K562 (cell line): ENCODE results near the gene PPP1R9B. TPM values are rescaled to one million over a fixed set of nuclear protein-coding genes. Genes with fewer than 3 reads are reported as not detected.
A peak's percentile ranks its signal among the peaks of the same experiment; 100 is the strongest.

Experiments used
- ARID1B ChIP-seq: fragments of 450-650 bp; IDR thresholded peaks from 2 replicates; pipeline ENCODE4 v1.6.1; 2016; ENCODE audit warnings: antibody characterized with exemption, mild to moderate bottlenecking, inconsistent platforms
- CTBP1 ChIP-seq: fragments of 450-650 bp; IDR thresholded peaks from 2 replicates; pipeline ENCODE4 v1.6.1; 2016; ENCODE audit warnings: borderline replicate concordance
- ETV5 ChIP-seq: sonication (generic); formaldehyde crosslinking; IDR thresholded peaks from 2 replicates; pipeline ENCODE4 v1.4.0; 2020; ENCODE audit warnings: low read depth, mild to moderate bottlenecking, missing genetic modification reagents
- ETV6 ChIP-seq, 3 experiments: fragments of 150-350 bp in 1 of 3; sonication (generic) in 1 of 3; formaldehyde crosslinking in 1 of 3; IDR thresholded peaks; 2 replicates each; pipeline versions ENCODE4 v1.6.1 to v1.8.0; 2014 to 2022; ENCODE audit warnings: borderline replicate concordance in 2 of 3, low read depth in 2 of 3, antibody characterized with exemption in 1 of 3, low read length in 1 of 3, mild to moderate bottlenecking in 1 of 3, missing genetic modification reagents in 1 of 3
- MAFG ChIP-seq: fragments of 450-650 bp; conservative IDR thresholded peaks from 2 replicates; pipeline ENCODE4 v1.6.1; 2016; ENCODE audit warnings: missing genetic modification characterization, missing compliant biosample characterization
- MAZ ChIP-seq, 2 experiments: fragments of 450-650 bp in 1 of 2; sonication (generic) in 1 of 2; formaldehyde crosslinking; IDR thresholded peaks in 1 of 2; conservative IDR thresholded peaks in 1 of 2; 2 replicates each; pipeline versions ENCODE4 v1.4.0 to v1.5.0; 2020; ENCODE audit warnings: mild to moderate bottlenecking in 1 of 2, missing genetic modification reagents in 1 of 2
- NKRF ChIP-seq: fragments of 450-650 bp; IDR thresholded peaks from 2 replicates; pipeline ENCODE4 v1.6.1; 2016; ENCODE audit warnings: borderline replicate concordance
- NR2C2 ChIP-seq, 2 experiments: fragments of 200-800 bp in 1 of 2; sonication (Bioruptor generic) in 1 of 2; sonication (generic) in 1 of 2; formaldehyde crosslinking in 1 of 2; IDR thresholded peaks; 2 replicates each; pipeline versions ENCODE4 v1.6.1 to v1.8.0; 2016 to 2022; ENCODE audit warnings: mild to moderate bottlenecking in 1 of 2, missing compliant biosample characterization in 1 of 2, missing genetic modification characterization in 1 of 2, missing genetic modification reagents in 1 of 2
- PCBP1 ChIP-seq: fragments of 200-400 bp; formaldehyde crosslinking; IDR thresholded peaks from 2 replicates; pipeline ENCODE4 v1.6.1; 2018; ENCODE audit warnings: mild to moderate bottlenecking, low read depth, low read length; ENCODE audit not compliant: poor library complexity, severe bottlenecking
- RBM22 ChIP-seq: fragments of 200-400 bp; formaldehyde crosslinking; IDR thresholded peaks from 2 replicates; pipeline ENCODE4 v1.6.1; 2018; ENCODE audit warnings: low read length, low read depth; ENCODE audit not compliant: poor library complexity, severe bottlenecking
- THRB ChIP-seq: fragments of 450-650 bp; formaldehyde crosslinking; conservative IDR thresholded peaks from 2 replicates; pipeline ENCODE4 v1.4.0; 2022; ENCODE audit warnings: mild to moderate bottlenecking, missing genetic modification characterization
- TRIM25 ChIP-seq: fragments of 450-650 bp; IDR thresholded peaks from 2 replicates; pipeline ENCODE4 v1.7.0; 2016; ENCODE audit warnings: borderline replicate concordance
- YY1 ChIP-seq, 3 experiments: IDR thresholded peaks; 2 replicates each; pipeline ENCODE4 v1.6.1; 2011; ENCODE audit warnings: low read length in 2 of 3, mild to moderate bottlenecking in 2 of 3, moderate library complexity in 2 of 3, borderline replicate concordance in 1 of 3, control low read depth in 1 of 3, low read depth in 1 of 3; ENCODE audit not compliant: insufficient read depth in 3 of 3, insufficient replicate concordance in 2 of 3, control insufficient read depth in 1 of 3, insufficient read length in 1 of 3; ENCODE audit errors: extremely low read depth in 1 of 3
- ZNF140 ChIP-seq: fragments of 250-450 bp; sonication (Bioruptor Pico); IDR thresholded peaks from 2 replicates; pipeline ENCODE4 v1.8.0; 2021; ENCODE audit warnings: moderate library complexity, mild to moderate bottlenecking, inconsistent platforms
- ZNF444 ChIP-seq: fragments of 250-450 bp; sonication (Bioruptor Pico); IDR thresholded peaks from 2 replicates; pipeline ENCODE4 v1.4.0; 2020; ENCODE audit warnings: mild to moderate bottlenecking, moderate library complexity
- polyA plus RNA-seq, 8 experiments: library from polyadenylated mRNA; depleted of rRNA in 4 of 8; stranded (reverse) in 5 of 8; unstranded in 3 of 8; fragments of >200 nt; fragmentation: Nextera tagmentation in 2 of 8; fragmentation: Illumina TruSeq in 1 of 8; extraction: Ambion mirVana in 2 of 8; extraction: Trizol in 1 of 8; gene quantifications; 2 replicates each; pipeline versions ENCODE4 v1.2.1 to v1.2.3, GENCODE V29; 2011 to 2014; ENCODE audit warnings: inconsistent platforms in 1 of 8, missing spikeins in 1 of 8
- total RNA-seq, 7 experiments: library from RNA; depleted of rRNA in 6 of 7; stranded (reverse); fragments of >200 nt in 6 of 7; fragmentation: Illumina TruSeq in 2 of 7; extraction: Trizol in 2 of 7; gene quantifications; 2 replicates each; pipeline versions ENCODE4 v1.2.1 to v1.2.3, GENCODE V29; 2011 to 2021; ENCODE audit warnings: low replicate concordance in 1 of 7
- TF ChIP-seq, protein P1 (sequence below): sonication (generic); formaldehyde crosslinking; IDR thresholded peaks from 2 replicates; pipeline ENCODE4 v1.8.0; 2022; ENCODE audit warnings: missing genetic modification reagents, mild to moderate bottlenecking, moderate library complexity, borderline replicate concordance

Gene PPP1R9B
- total and polyA plus RNA-seq, 9 of the 15 experiments (the other 6 are each of a cell fraction or from before 2014, with no cell fraction given): 0.10 to 63.5 (median 24.7) TPM

DNA sequence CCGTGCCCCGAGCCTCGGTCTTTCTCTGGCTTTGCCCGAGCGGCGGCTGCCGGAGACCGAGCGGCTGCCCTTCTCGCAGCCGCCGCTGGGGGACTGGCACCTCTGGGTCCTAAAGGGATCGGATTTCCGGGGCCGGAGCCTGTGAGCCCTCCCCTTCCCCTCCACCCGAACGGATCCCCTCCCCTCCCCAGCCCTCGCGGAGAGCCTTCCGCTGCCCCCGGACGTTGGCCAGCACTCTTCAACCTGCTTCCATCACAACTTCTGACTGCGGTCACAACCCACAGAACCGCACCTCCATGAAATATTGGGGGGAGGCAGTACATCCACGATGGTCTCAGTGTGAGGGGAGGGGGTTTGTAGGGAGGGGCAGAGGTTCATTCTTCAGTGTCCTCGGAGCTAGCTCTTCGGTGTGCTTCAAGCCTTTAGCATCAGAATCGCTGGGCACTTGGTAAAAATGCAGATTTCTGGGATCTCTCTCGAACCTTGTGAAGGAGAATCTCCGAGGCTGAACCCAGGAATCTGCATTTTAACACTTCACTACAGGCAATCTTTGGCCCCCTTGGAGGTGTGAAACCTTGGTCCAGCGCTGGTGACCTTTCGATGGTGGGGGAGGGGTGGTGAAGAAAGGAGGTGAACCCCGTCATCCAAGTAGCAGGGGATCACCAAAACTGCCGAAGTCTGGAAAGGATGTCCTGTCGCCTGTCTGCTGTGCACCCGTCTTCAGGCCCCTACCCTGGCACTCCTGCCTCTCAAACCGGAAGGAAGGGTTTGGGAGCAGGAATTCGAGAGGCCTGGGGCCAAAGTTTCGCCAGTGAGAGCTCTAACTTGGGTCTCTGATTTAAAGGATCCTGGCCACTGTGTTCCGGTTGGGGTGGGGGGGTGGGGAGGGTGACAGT lies 812 bp upstream of the PPP1R9B start (continued):
- TF ChIP-seq, protein P1, sequence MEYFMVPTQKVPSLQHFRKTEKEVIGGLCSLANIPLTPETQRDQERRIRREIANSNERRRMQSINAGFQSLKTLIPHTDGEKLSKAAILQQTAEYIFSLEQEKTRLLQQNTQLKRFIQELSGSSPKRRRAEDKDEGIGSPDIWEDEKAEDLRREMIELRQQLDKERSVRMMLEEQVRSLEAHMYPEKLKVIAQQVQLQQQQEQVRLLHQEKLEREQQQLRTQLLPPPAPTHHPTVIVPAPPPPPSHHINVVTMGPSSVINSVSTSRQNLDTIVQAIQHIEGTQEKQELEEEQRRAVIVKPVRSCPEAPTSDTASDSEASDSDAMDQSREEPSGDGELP (CRISPR knock-in tag): peak; percentile 20; the same call in 1 of the 2 replicates
- TF ChIP-seq ZNF140 (no peak), ETV6 (IDR thresholded peaks at IDR 0.05; ENCODE audit: borderline replicate concordance in 1 of 2, low read depth in 2 of 2, low read length in 1 of 2) (peak in 1 of 2 experiments; percentile 33; a peak in 1 of 4 replicates), ETV6 (CRISPR knock-in tag; IDR thresholded peaks at IDR 0.05; ENCODE audit: borderline replicate concordance) (no peak), ETV5 (CRISPR knock-in tag) (peak; percentile 74), TRIM25 (no peak), ARID1B (peak; percentile 21; the same call in 1 of the 2 replicates), NR2C2 (CRISPR knock-in tag; IDR thresholded peaks at IDR 0.05) (no peak), NR2C2 (tag; IDR thresholded peaks at IDR 0.05) (peak; percentile 74), MAFG (tag) (no peak), RBM22 (peak; percentile 34), PCBP1 (peak; percentile 91), ZNF444 (CRISPR knock-in tag) (no peak), NKRF (no peak), THRB (CRISPR knock-in tag) (0 out of 2 replicates have a peak, but pooled peaks have one; percentile 31), CTBP1 (peak; percentile 3; the same call in 1 of the 2 replicates), MAZ (CRISPR knock-in tag; conservative IDR thresholded peaks at IDR 0.05 in 1 of 2, IDR thresholded peaks at IDR 0.05 in 1 of 2) (peak; percentile 79 to 91), YY1 (IDR thresholded peaks at IDR 0.05; ENCODE audit: borderline replicate concordance in 1 of 3, control insufficient read depth in 1 of 3, extremely low read depth in 1 of 3, insufficient read depth in 3 of 3, insufficient read length in 1 of 3, insufficient replicate concordance in 2 of 3, low read depth in 1 of 3, low read length in 2 of 3) (peak in 1 of 3 experiments; percentile 30)
